ENCODE results near the gene ADCY7.
"Not testable (repeated sequence)": the region's sequence is repeated elsewhere in the genome, so short reads cannot be mapped to it uniquely, and the experiment has no call there.

The ADCY7 gene

DNA sequence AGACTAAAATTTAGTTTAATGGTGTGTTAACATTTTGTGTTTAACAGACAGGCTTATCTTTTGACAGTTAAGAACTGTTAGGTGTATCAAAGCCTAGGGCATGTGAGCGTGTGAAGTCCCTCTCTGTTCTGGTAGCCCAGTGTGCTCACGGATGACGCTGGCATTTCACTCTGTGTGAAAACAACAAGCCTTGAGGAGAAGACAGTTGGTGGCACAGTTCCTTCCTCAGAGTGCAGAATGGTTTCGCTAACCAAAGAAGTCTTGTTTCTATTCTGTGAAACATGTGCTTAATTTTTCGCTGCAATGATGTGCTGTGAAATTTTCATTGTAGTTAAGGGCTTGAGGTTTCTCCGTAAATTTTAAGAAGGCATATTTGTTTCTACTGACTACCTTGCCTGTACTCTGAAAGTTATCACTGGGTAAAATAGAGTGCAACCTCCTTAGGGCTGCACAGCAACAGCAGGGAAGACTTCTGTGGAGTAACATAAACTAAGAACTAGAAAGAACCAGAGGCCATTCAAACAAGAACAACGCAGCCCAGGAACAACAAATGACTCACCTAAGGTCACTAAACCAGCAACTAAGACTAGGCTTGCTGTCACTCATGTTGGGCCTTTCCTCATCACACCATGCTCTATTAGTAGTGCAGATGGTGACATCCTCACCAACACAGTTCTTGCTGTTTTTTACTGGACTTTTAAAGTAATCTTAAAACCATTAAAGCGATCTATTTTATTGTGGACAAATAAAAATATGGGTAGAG is 69.0 kb downstream of the ADCY7 start:
- Histone ChIP-seq H4K20me1 (peaks cover 0 to 46% (median 12%) of the 10 kb centered on the region in 11 experiments; a peak in 14 of 22 replicates), H3K36me3 (peaks cover 74 to 100% (median 88%) of the 10 kb centered on the region in 11 experiments), H3K4me2 (no peak overlapping the region), H3K9ac (no peak overlapping the region), H3K4me3 (no peak overlapping the region), H3K4me1 (peaks cover 0 to 17% (median 0%) of the 10 kb centered on the region in 10 experiments; a peak in 5 of 20 replicates), H3K9me3 (replicated peaks in 1 of 11) (no peaks in the 10 kb centered on the region), H3K27ac (no peak overlapping the region), H3K27me3 (no peaks in the 10 kb centered on the region)
- no peak for TF ChIP-seq Cebpa-rat (IDR thresholded peaks at IDR 0.05)

DNA sequence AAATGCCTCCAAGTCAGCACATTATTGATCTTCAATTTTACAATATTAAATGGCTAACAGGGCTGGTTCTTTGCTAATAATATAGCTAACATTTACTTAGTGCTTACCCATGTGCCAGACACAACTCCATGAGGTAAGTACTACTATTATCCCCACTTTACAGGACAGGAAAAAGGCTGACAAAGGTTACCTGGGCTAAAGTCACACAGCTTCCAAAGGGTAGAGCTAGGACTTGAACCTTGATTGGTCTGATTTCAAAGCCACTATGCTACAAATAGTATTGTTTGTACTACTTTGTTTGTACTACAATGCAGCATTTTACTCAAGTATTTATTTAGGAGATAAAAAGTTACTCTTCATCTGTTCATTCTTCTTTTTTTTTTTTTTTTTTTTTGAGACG is 70.5 kb downstream of the ADCY7 start:
- Histone ChIP-seq H3K4me3 (no peak overlapping the region), H4K20me1 (peaks cover 0 to 41% (median 3%) of the 10 kb centered on the region in 11 experiments; a peak in 12 of 22 replicates), H3K9me3 (replicated peaks in 1 of 11) (no peaks in the 10 kb centered on the region), H3K9ac (no peak overlapping the region), H3K4me2 (no peak overlapping the region), H3K36me3 (peaks cover 75 to 100% (median 93%) of the 10 kb centered on the region in 11 experiments), H3K27ac (no peak overlapping the region), H3K27me3 (no peaks in the 10 kb centered on the region), H3K4me1 (peaks cover 0 to 17% (median 0%) of the 10 kb centered on the region in 10 experiments; a peak in 5 of 20 replicates)
- TF ChIP-seq Cebpa-rat (IDR thresholded peaks at IDR 0.05), result no peak

DNA sequence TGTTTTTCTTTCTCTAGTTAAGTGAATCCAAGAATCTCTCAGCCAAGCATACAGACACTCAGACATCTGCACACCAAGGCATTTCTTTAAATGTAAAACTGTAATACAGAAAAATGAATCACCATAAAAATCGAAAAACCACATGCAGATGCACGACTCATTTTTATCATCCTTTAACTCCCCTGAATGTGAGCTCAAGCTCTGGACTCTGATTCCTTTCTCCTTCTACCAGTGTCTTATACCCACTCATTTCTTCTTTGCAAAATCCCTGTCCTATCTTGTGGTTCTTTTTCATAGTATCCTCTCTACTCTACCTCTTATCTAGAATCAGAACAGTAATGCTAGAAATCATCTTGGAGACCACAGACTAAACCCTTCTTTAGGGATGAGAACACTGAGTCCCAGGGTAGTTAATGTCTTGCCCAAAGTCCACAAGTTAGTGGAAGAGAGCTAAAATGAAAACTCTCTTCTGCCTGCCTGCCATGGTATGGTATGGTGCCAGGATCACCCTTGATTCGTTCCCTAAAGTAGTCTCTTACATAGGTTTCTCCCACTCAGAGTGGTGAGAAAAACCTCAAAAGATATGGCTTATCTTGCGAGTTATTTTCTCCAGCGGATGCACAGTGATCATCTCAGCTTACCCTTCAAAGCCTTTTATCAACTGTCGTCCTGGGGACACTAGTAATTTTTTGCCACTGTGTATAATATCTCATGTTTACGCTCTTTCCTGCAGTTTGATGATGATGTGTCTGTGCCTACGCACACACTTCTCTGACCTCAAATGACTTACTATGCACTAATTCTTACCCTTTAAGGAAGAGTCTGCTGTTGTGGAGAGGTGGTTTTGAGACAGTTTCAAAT is 72.2 kb downstream of the ADCY7 start:
- Histone ChIP-seq H3K4me3 (no peak overlapping the region), H3K36me3 (peaks cover 74 to 100% (median 91%) of the 10 kb centered on the region in 11 experiments), H4K20me1 (peaks cover 0 to 27% (median 0%) of the 10 kb centered on the region in 11 experiments; a peak in 9 of 22 replicates), H3K27ac (no peak overlapping the region), H3K27me3 (no peaks in the 10 kb centered on the region), H3K4me1 (peaks cover 0 to 17% (median 0%) of the 10 kb centered on the region in 10 experiments; a peak in 5 of 20 replicates), H3K4me2 (peak overlapping the region in 1 of 11 experiments; percentile 19; a peak in 2 of 22 replicates), H3K9me3 (replicated peaks in 1 of 11) (no peaks in the 10 kb centered on the region), H3K9ac (no peak overlapping the region)
- no peak for TF ChIP-seq Cebpa-rat (IDR thresholded peaks at IDR 0.05)

DNA sequence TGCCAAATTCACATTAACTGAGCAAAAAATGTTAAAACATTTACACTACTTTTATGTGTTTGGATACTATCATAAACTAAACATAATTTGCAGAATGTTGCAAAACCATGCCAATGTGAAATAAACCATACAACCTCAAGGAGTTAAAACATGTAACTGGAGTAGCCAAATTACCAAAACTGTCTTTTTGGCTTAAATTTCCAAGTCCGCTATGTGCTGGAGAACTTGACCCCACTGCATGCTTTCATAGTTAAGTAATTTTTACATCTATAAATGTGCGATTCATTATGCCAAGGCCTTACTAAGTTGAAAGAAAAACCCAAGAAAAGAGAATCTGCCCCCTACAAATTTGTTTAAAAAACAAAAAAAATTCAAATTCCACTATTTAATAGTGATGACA is 74.2 kb downstream of the ADCY7 start:
- H3K27ac ChIP-seq, result no peak overlapping the region
- H3K9me3 ChIP-seq (replicated peaks in 1 of 11), result no peaks in the 10 kb centered on the region
- peaks cover 63 to 96% (median 84%) of the 10 kb centered on the region in 11 experiments for H3K36me3 ChIP-seq
- no peak overlapping the region for H3K9ac ChIP-seq
- no peak for TF ChIP-seq Cebpa-rat (IDR thresholded peaks at IDR 0.05)
- H3K27me3 ChIP-seq, result no peaks in the 10 kb centered on the region
- peaks cover 0 to 27% (median 0%) of the 10 kb centered on the region in 11 experiments; a peak in 8 of 22 replicates for H4K20me1 ChIP-seq
- no peak overlapping the region for H3K4me2 ChIP-seq
- H3K4me1 ChIP-seq, result peaks cover 0 to 17% (median 0%) of the 10 kb centered on the region in 10 experiments; a peak in 5 of 20 replicates
- H3K4me3 ChIP-seq, result no peak overlapping the region

DNA sequence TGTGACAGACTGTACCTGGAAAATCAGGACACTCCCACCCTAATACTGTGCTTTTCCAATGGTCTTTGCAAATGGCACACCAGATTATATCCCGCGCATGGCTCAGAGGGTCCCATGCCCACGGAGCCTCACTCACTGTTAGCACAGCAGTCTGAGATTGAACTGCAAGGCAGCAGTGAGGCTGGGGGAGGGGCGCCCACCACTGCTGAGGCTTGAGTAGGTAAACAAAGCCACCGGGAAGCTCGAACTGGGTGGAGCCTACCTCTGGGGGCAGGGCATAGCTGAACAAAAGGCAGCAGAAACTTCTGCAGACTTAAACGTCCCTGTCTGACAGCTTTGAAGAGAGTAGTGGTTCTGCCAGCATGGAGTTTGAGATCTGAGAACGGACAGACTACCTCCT is 77.2 kb downstream of the ADCY7 start:
- H3K9ac ChIP-seq; H3K27me3 ChIP-seq; H3K4me1 ChIP-seq; H3K4me2 ChIP-seq; H3K4me3 ChIP-seq; H3K27ac ChIP-seq; H3K9me3 ChIP-seq (replicated peaks in 1 of 11): not testable (repeated sequence)
- H4K20me1 ChIP-seq, result peaks cover 0 to 16% (median 0%) of the 10 kb centered on the region in 11 experiments; a peak in 6 of 22 replicates
- H3K36me3 ChIP-seq, result peaks cover 53 to 73% (median 61%) of the 10 kb centered on the region in 11 experiments

DNA sequence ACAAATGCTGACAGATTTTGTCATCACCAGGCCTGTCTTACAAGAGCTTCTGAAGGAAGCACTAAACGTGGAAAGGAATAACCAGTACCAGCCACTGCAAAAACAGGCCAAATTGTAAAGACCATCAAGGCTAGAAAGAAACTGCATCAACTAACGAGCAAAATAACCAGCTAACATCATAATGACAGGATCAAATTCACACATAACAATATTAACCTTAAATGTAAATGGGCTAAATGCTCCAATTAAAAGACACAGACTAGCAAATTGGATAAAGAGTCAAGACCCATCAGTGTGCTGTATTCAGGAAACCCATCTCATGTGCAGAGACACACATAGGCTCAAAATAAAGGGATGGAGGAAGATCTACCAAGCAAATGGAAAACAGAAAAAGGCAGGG is 78.9 kb downstream of the ADCY7 start:
- H3K9me3 ChIP-seq (replicated peaks in 1 of 11), result peaks cover 5 to 11% (median 6%) of the 10 kb centered on the region in 11 experiments; a peak in 17 of 22 replicates
- H3K36me3 ChIP-seq, result peaks cover 49 to 73% (median 60%) of the 10 kb centered on the region in 11 experiments
- H3K4me1 ChIP-seq, H3K4me3 ChIP-seq, H3K27me3 ChIP-seq, H3K4me2 ChIP-seq, H3K9ac ChIP-seq, H3K27ac ChIP-seq: not testable (repeated sequence)
- peaks cover 0 to 14% (median 0%) of the 10 kb centered on the region in 11 experiments; a peak in 5 of 22 replicates for H4K20me1 ChIP-seq

DNA sequence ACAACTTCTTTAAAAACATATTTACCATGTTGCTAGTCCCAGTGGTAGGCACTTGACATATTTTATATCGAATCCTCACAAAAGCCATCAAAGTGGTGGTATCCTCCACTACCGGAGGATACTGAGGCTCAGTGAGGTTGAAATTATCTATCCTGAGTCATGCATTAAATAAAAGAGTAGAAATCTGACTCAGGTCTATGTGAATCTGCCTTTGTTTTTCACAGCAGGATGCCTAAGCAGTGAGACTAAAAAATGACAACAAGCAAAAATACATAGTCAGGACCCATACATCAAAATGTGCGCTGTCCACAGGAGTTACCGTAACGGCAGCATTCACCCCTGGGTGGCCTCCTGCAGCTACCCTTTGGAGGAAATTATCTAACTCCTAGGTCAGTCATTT is 84.8 kb downstream of the ADCY7 start:
- H3K9ac ChIP-seq, result no peak overlapping the region
- H3K4me2 ChIP-seq, result no peak overlapping the region
- peaks cover 58 to 83% (median 64%) of the 10 kb centered on the region in 11 experiments for H3K36me3 ChIP-seq
- H4K20me1 ChIP-seq, result peaks cover 8 to 37% (median 18%) of the 10 kb centered on the region in 11 experiments; a peak in 17 of 22 replicates
- peaks cover 5 to 11% (median 6%) of the 10 kb centered on the region in 11 experiments; a peak in 17 of 22 replicates for H3K9me3 ChIP-seq (replicated peaks in 1 of 11)
- no peak for TF ChIP-seq Cebpa-rat (IDR thresholded peaks at IDR 0.05)
- H3K4me1 ChIP-seq, result no peaks in the 10 kb centered on the region
- H3K4me3 ChIP-seq, result no peak overlapping the region
- H3K27ac ChIP-seq, result no peak overlapping the region
- no peaks in the 10 kb centered on the region for H3K27me3 ChIP-seq

DNA sequence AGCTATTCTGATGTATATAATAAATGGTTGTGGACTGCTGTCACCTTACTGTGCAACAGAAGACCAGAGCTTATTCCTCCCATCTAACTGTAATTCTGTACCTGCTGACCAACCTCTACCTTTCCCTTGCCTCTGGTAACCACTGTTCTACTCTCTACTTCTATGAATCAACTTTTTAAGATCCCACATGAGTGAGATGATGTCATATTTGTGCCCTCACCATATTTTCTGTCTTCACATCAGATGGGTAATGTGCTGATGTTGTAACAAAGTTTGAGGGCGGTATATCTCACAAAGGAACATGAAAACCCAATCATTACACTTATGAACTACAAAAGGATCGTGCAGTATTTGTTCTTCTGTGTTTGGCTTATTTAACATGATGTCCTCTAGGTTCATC is 85.6 kb downstream of the ADCY7 start:
- Histone ChIP-seq H3K9me3 (replicated peaks in 1 of 11) (peaks cover 5 to 11% (median 6%) of the 10 kb centered on the region in 11 experiments; a peak in 17 of 22 replicates), H3K4me3 (no peak overlapping the region), H3K4me1 (no peaks in the 10 kb centered on the region), H3K27ac (no peak overlapping the region), H3K9ac (no peak overlapping the region), H3K4me2 (no peak overlapping the region), H3K27me3 (no peaks in the 10 kb centered on the region), H4K20me1 (peaks cover 11 to 45% (median 26%) of the 10 kb centered on the region in 11 experiments; a peak in 19 of 22 replicates), H3K36me3 (peaks cover 59 to 91% (median 68%) of the 10 kb centered on the region in 11 experiments)
- no peak for TF ChIP-seq Cebpa-rat (IDR thresholded peaks at IDR 0.05)

DNA sequence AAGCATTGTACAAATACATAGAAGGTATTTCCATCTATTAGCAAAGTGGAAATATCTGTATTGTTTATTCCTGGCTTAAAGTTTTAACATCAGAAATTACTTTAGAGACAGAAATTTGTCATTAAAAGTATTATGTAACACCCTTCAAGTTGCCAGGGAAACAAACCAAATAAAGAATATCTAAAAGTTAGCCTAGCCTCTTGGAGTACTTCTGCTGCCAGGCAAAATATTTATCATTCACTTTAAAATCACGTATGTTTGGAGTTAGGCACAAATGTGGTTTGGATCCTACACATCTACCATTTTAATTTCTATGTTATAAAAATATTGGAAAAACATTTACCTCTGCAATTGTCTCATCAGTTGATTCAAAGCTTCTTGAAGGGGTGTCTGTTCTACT is 87.7 kb downstream of the ADCY7 start:
- peaks cover 76 to 100% (median 87%) of the 10 kb centered on the region in 11 experiments for H3K36me3 ChIP-seq

More for the DNA sequence above, 87.7 kb downstream of the ADCY7 start:
- Histone ChIP-seq H3K9ac (no peak overlapping the region), H3K27me3 (no peaks in the 10 kb centered on the region), H3K27ac (no peak overlapping the region), H3K4me1 (no peaks in the 10 kb centered on the region), H3K9me3 (replicated peaks in 1 of 11) (peaks cover 5 to 11% (median 6%) of the 10 kb centered on the region in 11 experiments; a peak in 17 of 22 replicates), H4K20me1 (peaks cover 29 to 66% (median 48%) of the 10 kb centered on the region in 11 experiments; a peak in 20 of 22 replicates), H3K4me3 (no peak overlapping the region), H3K4me2 (no peak overlapping the region)
- TF ChIP-seq Cebpa-rat (IDR thresholded peaks at IDR 0.05), result no peak

Measured in BLaER1 treated with 17β-estradiol and CSF1 and Interleukin-3, amounts not matched to agents 10 nM and 100 nM (cell line).